Hypothalamus (tissue), 51 donors: ENCODE results near the gene HIF1A.
"Not testable (repeated sequence)": the region's sequence is repeated elsewhere in the genome, so short reads cannot be mapped to it uniquely, and the experiment has no call there.

Source experiments
- DNase-seq, 51 donors: peaks; one replicate each; lab custom pipeline; 2025; lab: John Stamatoyannopoulos, UW

HIF1A gene

DNA sequence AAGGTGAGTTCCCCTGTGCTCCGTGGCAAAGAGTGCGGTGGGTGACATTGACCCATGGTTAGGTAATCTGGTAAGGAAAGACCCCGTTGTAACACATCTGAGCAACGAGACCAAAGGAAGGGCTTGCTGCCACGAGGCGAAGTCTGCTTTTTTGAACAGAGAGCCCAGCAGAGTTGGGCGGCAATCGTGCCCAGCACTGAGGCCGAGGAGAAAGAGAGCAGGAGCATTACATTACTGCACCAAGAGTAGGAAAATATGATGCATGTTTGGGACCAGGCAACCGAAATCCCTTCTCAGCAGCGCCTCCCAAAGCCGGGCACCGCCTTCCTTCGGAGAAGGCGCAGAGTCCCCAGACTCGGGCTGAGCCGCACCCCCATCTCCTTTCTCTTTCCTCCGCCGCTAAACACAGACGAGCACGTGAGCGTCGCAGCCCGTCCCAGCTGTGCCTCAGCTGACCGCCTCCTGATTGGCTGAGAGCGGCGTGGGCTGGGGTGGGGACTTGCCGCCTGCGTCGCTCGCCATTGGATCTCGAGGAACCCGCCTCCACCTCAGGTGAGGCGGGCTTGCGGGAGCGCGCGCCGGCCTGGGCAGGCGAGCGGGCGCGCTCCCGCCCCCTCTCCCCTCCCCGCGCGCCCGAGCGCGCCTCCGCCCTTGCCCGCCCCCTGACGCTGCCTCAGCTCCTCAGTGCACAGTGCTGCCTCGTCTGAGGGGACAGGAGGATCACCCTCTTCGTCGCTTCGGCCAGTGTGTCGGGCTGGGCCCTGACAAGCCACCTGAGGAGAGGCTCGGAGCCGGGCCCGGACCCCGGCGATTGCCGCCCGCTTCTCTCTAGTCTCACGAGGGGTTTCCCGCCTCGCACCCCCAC lies at the start of gene HIF1A:
Gene HIF1A (plus strand): TSS at position 684 of the 865 bp plus-strand sequence. CDS start 292 bp downstream, outside the sequence.
- DNase-seq, result peak; percentile 65 to 97 (median 93)

DNA sequence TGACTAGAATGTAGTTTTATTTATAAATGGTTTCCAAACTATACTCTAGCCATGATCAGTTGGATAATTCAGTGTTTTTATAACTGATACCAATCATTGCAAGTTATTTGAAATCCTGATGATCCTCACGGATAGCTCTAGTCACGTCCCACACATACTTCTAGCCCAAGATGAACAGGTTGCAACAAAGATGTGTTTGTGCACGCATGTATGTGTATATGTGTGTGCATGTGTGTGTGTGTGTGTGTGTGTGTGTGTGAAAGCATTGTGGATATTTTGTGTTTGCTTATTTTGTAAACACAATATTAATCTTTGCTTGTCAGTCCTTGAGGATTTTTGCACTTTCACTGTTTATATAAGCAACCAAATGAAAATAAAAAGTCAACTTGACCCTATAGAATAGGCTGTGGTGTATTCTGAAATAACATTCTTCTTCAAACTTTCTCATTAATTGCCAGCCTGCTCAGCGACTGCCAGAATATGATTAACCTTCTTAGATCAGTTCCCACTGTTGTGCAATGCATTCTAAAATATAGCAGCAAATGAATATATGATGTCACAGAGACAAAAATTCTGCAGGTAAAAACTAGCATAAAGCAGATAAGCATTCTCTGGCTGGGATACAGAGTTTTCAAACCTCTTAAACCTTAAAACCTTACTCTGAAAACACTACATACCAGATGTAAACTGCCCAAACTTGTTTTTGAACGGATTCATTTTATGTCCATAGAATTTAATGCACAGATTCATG lies 48.8 kb upstream of the HIF1A start:
- no peak for DNase-seq

GRCh38 chr14:61647704-61648103 lies 47.6 kb upstream of the HIF1A start:
- DNase-seq, result no peak

- no peak for DNase-seq
These were observed 46.9 kb upstream of the HIF1A start for GRCh38 chr14:61648377-61648776.

DNA sequence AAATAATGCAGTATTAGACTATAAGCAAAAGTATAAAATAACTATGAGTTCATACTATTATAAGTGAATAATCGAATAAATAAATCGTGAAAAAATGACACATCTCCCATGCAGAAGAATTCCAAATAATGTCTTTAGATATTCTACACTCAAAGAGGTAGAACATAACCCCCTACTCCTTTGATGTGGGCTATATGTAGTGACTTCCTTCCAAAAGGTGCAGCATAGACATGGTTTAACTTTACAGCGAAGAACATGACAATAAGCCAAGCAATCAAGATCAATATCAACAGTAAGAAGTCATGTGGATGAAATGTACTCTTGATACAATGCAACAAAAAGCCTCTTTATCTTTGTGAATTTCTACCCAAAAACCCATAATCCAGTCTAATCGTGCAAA lies 46.0 kb upstream of the HIF1A start:
- no peak for DNase-seq

- DNase-seq, result no peak
These were observed 44.0 kb upstream of the HIF1A start for GRCh38 chr14:61651355-61651754.

- DNase-seq, result no peak
These were observed 42.6 kb upstream of the HIF1A start for GRCh38 chr14:61652526-61653262.

DNA sequence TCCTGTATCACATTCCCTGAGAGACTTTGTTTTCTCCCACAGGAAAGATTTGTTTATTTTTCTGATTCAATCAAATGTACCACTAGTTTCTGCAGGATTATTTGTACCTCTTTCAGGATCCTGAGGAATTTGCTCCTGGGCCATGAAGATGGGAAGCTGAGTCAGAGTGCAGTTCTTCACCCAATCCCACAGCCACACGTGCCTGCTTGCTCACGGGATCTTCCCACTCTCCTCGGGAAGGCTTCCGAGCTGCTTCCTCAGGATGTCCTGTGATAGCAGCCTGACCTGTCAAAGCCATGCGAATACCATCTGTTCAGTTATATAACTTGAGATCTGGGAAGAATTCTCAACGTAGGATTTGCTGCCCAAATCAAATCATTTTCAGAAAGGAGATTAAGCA lies 41.8 kb upstream of the HIF1A start:
- DNase-seq, result no peak

GRCh38 chr14:61654026-61654425 lies 41.3 kb upstream of the HIF1A start:
- DNase-seq, result no peak

DNA sequence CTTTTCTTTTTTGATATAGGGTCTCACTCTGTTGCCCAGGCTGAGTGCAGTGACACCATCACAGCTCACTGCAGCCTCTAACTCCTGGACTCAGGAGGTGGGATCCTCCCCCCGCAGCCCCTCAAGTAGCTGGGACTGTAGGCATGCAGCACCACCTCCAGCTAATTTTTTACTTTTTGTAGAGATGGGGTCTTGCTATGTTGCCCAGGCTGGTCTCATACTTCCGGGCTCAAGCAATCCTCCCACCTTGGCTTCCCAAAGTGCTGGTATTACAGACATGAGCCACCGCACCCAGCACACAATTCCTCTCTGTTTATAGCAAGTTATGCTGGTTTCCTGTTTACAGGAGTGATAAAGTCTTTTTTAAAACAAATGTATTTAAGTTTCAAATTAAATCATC lies 39.5 kb upstream of the HIF1A start:
- no peak for DNase-seq

GRCh38 chr14:61656341-61656740 lies 39.0 kb upstream of the HIF1A start:
- DNase-seq, result no peak

- not testable (repeated sequence) for DNase-seq
These were observed 37.2 kb upstream of the HIF1A start for GRCh38 chr14:61658111-61658510.

GRCh38 chr14:61659582-61659981 lies 35.7 kb upstream of the HIF1A start:
- DNase-seq, result no peak

- no peak for DNase-seq
These were observed 33.6 kb upstream of the HIF1A start for GRCh38 chr14:61661471-61662400.

DNA sequence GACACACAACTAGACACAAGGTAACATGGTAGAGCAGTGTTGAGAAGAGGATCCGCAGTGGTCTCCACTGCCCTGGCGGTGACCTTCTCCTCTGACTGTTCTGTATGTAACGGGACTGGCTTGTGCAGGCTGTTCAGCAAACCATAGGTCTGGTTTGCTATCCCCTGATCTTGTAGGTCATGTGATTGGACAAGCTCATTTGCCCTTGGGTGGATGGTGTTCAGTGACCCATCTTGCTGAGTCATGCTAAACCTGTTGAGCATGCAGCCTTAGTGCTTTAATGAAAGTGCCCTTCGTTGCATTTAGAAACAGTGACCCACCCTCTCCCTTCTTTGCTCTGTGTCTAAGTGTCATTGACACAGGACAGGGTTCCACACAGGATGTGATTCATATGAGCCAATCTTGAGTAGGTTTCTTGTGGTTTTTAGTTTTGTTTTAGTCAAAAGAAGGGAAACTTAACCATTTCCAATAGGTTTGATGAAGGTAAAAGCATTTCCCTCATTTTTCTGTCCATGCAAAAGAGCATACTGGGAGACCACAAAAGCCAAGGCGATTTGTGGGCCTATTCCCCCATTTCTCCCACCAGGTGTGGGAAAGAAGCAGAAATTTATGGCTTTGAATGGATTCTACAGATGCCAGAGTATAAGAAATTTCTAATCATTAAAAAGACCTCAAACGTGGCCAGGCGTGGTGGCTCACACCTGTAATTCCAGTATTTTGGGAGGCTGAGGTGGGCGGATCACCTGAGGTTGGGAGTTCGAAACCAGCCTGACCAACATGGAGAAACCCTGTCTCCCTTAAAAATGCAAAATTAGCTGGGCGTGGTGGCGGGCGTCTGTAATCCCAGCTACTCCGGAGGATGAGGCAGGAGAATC lies 32.6 kb upstream of the HIF1A start:
- no peak for DNase-seq

DNA sequence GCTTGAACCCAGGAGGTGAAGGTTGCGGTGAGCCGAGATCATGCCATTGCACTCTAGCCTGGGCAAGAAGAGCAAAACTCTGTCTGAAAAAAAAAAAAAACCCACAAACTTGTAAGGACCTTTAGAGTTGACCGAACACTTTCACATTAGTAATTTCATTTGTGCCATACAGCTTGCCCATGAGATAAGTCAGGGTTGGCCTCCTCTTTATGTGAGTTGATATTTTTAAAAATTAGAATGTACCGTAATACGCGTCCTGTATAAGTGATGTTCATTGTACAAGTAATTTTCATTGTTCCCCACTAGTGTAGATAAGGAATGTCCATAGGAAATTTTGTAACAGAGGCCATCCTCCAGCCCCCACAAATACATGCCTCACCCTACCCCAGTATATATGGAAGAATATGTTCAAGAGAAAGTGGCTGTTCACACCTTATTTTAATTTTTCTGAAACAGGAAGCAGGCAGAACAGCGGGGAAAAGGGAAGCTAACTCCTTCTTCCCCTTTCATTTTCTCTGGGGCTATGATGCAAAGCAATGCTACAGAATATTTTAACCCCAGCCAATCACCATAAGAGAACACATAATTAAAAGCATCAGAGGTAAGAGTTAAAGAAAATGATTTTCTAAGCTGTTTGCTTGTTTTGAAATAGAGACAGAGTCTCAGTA lies 31.9 kb upstream of the HIF1A start:
- DNase-seq, result no peak

GRCh38 chr14:61668282-61668681 lies 27.0 kb upstream of the HIF1A start:
- DNase-seq, result no peak

DNA sequence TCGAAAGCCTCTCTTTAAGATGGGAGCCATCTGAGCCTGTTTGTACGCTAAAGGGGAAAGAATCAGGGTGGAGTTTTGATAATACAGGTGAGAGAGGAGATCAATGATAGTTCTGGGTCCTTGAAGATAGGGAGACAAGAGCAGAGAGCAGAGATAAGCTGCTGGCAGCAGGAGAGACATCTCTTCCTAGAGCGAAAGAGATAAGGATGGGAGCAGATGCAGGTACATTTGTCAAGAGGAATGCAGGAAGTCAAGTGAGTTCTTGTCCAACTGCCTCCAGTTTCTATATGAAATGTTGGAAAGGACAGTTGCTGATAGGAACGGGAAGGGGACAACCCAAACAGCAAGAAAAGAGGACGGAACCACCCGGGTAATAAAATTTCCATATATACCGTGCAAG lies 24.7 kb upstream of the HIF1A start:
- DNase-seq, result no peak

GRCh38 chr14:61671082-61671481 lies 24.2 kb upstream of the HIF1A start:
- no peak for DNase-seq
